Activated gamma-delta T cell treated with Interleukin-2 at 50 U/mL for 16 hours (primary cell): Measurements from ENCODE around the gene C6orf52.
A peak's percentile ranks its signal among the peaks of the same experiment; 100 is the strongest.
"Not testable (repeated sequence)": the region's sequence is repeated elsewhere in the genome, so short reads cannot be mapped to it uniquely, and the experiment has no call there.

ENCODE experiments used
- DNase-seq: peaks from one replicate; pipeline ENCODE4 v3.0.0-alpha.2; 2020

The C6orf52 gene

DNA sequence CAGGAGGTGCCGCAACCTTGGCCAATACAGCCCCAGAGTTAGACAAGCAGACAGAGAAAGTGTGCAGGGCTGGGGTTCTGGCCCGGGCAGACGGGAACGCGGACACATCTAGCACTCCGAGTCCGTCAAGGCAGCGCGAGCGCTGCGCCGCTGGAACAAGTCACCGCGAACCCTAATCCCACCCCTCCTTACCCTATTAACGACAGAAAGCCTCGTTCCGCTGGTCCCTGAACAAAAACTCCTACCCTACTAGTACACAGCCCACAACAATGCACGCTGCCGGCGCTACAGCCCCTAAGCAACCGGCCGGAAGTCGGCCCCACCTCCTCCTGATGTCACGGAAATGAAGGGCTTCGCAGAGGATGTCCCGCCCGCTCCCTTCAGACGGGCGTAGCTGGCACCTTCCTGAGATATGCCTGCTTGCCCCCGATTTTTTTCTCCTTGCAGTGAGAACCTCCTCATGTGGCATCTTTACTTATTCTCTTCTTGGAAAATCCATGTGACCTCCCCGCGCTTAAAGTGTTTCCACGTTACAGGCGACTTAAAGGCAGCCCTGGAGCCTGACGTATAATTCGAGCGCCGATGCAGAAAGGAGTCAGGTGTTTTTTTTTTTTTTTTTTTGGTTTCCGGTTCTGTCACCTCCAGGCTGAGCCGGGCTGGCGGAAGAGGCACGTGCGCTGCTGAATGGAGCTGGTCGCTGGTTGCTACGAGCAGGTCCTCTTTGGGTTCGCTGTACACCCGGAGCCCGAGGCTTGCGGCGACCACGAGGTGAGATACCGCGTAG is at the start of gene C6orf52, which contains the start of gene PAK1IP1:
Gene C6orf52 (minus strand): TSS at position 315 of the 784 bp plus-strand sequence. CDS start 7,066 bp downstream, outside the sequence.
Gene PAK1IP1 (plus strand): TSS at position 671 of the 784 bp plus-strand sequence. CDS start 14 bp downstream, at position 685.
- DNase-seq = peak; percentile 92

GRCh38 chr6:10743515-10743914 is 49.1 kb upstream of the C6orf52 start:
- DNase-seq = no peak

- no peak for DNase-seq
Measured at GRCh38 chr6:10742251-10742650, 47.8 kb upstream of the C6orf52 start.

- not testable (repeated sequence) for DNase-seq
Measured at GRCh38 chr6:10741643-10742042, 47.2 kb upstream of the C6orf52 start.

- DNase-seq = no peak
Measured at GRCh38 chr6:10740061-10740460, 45.6 kb upstream of the C6orf52 start.

GRCh38 chr6:10736731-10737130 is 42.3 kb upstream of the C6orf52 start:
- DNase-seq = no peak

GRCh38 chr6:10733863-10734262 is 39.4 kb upstream of the C6orf52 start:
- DNase-seq = no peak

- DNase-seq = no peak
Measured at GRCh38 chr6:10733151-10733715, 38.8 kb upstream of the C6orf52 start.

- DNase-seq = no peak
Measured at GRCh38 chr6:10730254-10730653, 35.8 kb upstream of the C6orf52 start.

DNA sequence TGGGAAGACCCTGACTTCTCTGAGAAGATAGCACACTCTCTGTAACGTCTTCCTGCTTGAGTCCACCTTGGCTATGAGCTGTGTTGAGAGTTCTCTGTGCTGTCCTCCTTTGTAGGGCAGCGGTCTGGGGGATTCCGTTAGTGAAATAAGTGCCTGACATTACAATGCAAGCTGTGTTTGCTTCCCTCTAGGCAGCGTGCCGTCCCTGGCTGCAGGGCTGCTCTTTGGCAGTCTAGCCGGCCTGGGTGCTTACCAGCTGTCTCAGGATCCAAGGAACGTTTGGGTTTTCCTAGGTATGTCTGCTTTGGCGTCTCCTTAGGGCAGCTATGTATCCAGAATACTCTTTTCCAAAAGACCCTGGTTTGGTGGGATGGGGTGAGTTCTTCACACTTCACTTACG is 31.3 kb upstream of the C6orf52 start:
- DNase-seq = no peak

GRCh38 chr6:10725044-10725443 is 30.6 kb upstream of the C6orf52 start:
- DNase-seq = no peak

GRCh38 chr6:10723567-10723881 is 29.1 kb upstream of the C6orf52 start:
- DNase-seq = no peak

DNA sequence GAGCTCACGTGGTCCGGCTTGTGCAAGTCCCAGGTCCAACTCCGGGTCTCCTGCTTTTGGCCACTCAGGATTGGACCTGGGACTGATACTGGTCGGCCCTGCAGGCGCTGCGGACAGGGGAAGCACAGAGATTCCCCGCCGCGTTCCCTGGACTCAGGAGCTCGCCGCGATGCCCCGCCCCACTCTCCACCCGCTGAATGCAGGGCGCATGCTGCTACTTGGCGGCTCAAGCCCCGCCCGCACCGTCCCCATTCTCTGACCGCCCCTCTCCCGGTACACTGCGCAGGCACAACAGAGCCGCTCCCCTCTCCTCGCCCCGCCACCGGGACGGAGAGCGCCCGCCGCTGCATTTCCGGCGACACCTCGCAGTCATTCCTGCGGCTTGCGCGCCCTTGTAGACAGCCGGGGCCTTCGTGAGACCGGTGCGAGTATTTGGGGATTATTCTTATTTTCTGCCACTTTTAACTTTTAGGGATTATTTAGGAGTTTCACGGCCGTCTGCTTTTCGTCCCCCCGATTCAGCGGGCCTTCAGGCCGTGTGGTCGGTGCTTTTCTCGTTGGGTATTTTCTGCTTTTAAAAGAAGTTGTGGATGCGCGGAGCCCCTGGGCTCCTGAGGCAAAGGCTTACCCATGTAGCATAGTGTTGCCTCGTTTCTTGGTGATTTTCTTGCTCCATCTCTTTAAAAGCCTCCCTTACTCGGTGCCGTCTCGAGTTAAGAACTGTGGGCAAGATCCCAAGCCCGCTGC is 28.6 kb upstream of the C6orf52 start, which contains the start of gene TMEM14C:
Gene TMEM14C (plus strand): TSS at position 251 of the 747 bp plus-strand sequence. CDS start 1,544 bp downstream, outside the sequence.
- DNase-seq = peak; percentile 82

- DNase-seq = no peak
Measured at GRCh38 chr6:10722570-10722819, 28.1 kb upstream of the C6orf52 start.

DNA sequence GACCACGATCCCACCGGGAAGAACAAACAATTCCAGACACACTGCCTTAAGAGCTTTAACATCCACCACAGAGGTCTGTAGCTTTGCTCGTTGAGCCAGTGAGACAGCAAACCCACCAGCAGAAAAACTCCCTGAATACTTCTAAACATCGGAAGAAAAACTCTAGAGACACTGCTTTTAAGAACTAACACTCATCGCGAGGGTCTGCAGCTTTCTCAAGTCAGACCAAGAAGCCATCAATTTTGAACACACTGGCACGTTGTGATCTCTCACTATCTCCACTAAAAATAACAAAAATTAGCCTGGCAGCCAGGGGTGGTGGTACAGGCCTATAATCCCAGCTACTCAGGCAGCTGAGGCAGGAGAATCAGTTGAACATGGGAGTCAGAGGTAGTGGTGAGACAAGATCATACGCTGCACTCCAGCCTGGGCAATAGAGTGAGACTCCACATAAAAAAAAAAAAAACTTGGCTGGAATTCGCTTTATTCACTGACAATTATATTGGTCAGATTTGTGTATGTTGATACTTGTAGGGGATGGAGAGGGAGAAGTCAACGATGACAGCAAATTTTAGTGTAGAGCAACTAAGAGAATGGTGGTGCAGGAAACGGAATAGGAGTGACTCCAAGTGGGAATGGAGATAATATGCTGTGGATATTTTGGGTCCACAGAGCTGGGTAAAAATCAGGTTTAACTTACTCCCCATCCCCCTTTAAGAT is 27.6 kb upstream of the C6orf52 start:
- no peak for DNase-seq

DNA sequence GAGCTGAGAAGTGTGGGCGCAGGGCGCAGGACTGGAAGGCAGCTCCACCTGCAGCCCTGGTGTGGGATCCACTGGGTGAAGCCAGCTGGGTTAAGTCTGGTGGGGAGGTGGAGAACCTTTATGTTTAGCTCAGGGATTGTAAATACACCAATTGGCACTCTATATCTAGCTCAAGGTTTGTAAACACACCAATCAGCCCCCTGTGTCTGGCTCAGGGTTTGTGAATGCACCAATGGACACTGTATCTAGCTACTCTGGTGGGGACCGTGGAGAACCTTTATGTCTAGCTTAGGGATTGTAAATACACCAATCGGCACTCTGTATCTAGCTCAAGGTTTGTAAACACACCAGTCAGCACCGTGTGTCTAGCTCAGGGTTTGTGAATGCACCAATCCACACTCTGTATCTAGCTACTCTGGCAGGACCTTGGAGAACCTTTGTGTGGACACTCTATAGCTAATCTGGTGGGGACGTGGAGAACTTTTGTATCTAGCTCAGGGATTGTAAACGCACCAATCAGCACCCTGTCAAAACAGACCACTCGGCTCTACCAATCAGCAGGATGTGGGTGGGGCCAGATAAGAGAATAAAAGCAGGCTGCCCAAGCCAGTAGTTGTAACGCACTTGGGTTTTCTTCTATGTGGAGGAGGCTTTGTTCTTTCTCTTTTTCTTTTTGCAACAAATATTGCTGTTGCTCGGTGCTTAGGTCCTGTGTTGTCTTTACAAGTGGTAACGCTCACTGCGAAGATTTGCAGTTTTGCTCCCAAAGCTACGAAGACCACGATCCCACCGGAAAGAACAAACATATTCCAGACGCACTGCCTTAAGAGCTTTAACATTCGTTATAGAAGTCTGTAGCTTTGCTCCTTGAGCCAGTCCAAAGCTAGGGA is 26.8 kb upstream of the C6orf52 start:
- not testable (repeated sequence) for DNase-seq

DNA sequence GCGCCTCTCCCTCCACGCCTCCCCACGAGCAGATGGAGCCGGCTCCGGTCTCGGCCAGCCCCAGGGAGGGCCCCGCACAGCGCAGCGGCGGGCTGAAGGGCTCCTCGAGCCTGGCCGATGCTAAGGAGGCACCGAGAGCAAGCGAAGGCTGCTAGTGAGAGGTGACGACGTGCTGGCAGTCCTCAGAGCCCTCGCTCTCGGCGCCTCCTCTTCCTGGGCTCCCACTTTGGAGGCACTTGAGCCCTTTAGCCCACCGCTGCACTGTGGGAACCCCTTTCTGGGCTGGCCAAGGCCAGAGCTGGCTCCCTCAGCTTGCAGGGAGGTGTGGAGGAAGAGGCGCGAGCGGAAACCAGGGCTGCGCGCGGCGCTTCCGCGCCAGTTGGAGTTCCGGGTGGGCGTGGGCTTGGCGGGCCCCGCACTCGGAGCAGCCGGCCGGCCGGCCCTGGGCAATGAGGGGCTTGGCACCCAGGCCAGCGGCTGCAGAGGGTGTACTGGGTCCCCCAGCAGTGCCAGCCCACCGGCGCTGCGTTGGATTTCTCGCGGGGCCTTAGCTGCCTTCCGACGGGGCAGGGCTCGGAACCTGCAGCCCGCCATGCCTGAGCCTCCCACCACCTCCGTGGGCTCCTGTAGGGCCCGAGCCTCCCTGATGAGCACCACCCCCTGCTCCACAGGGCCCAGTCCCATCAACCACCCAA is 26.0 kb upstream of the C6orf52 start:
- peak; percentile 63 for DNase-seq

GRCh38 chr6:10719964-10720264 is 25.5 kb upstream of the C6orf52 start:
- DNase-seq = no peak

GRCh38 chr6:10719296-10719963 is 25.0 kb upstream of the C6orf52 start:
- peak; percentile 34 for DNase-seq

DNA sequence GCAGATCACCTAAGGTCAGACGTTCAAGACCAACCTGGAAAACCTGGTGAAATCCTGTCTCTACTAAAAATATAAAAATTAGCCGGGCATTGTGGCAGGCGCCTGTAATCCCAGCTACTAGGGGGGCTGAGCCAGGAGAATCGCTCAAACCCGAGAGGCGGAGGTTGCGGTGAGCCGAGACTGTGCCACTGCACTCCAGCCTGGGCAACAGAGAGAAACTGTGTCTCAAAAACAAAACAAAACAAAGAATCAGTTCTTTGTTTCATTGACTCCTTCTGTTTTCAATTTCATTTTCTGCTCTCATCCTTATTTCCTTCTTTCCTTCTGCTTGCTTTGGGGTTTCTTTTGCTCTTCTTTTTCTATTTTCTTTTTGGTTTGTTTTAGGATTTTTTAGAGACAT is 19.5 kb upstream of the C6orf52 start:
- no peak for DNase-seq

DNA sequence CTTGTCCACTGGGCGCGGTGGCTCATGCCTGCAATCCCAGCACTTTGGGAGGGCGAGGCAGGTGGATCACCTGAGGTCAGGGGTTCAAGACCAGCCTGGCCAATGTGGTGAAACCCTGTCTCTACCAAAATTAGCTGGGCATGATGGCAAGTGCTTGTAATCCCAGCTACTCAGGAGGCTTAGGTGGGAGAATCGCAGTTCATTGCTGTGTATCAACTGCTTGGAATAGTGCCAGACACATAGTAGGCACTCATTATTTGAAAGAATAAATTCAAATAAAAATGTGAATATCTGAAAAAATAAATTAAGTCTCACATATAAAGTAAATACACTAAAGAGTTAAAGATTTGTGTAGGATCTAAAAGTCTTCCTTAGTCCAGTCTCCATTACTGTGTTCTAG is 2.2 kb upstream of the C6orf52 start:
- DNase-seq = no peak
